ENCODE measurements around the gene NOXO1. TPM values are rescaled to one million over a fixed set of nuclear protein-coding genes. Genes with fewer than 3 reads are reported as not detected.

The NOXO1 gene
- total and polyA plus RNA-seq, 2 experiments from 2014 or later: 2.0 to 2.6 TPM

- peak overlapping the region; percentile 89 for H3K4me2 ChIP-seq
- peaks cover 34% of the 10 kb centered on the region for H3F3A ChIP-seq (replicated peaks; ENCODE audit: low read depth)
- TF ChIP-seq EZH2phosphoT487 (IDR thresholded peaks at IDR 0.05; ENCODE audit: unreplicated experiment) (no peak), CTCF (conservative IDR thresholded peaks at IDR 0.05; ENCODE audit: low read depth in 2 of 2) (no peak), ZNF114 (CRISPR knock-in tag; IDR thresholded peaks at IDR 0.05) (no peak), NANOG (IDR thresholded peaks at IDR 0.05; ENCODE audit: borderline replicate concordance) (no peak), STAT1 (IDR thresholded peaks at IDR 0.05; ENCODE audit: unreplicated experiment) (no peak)
- Mint-ChIP-seq H3K4me3 (peak overlapping the region; percentile 68), H3K27me3 (ENCODE audit: insufficient read depth, low read depth, poor library complexity) (peaks cover 47% of the 10 kb centered on the region), H3K9me3 (no peaks in the 10 kb centered on the region), H3K27ac (no peak overlapping the region), H3K36me3 (ENCODE audit: low read depth) (peaks cover 14% of the 10 kb centered on the region), H3K4me1 (peaks cover 23% of the 10 kb centered on the region)
- peaks cover 21% of the 10 kb centered on the region for H3K4me1 ChIP-seq (ENCODE audit: insufficient read depth)
- H4K20me1 ChIP-seq (replicated peaks; ENCODE audit: insufficient read depth): no peaks in the 10 kb centered on the region; the same call in none of the 2 replicates
- no peaks in the 10 kb centered on the region for H3K9me2 ChIP-seq (ENCODE audit: insufficient read depth)
- ATAC-seq (no peak), DNase-seq (ENCODE audit: low spot score) (no peak)
- peaks cover 4% of the 10 kb centered on the region; the same call in 1 of the 2 replicates for H3K79me2 ChIP-seq (replicated peaks; ENCODE audit: insufficient read depth)
- H3K27ac ChIP-seq (ENCODE audit: low read depth): no peak overlapping the region
- no peaks in the 10 kb centered on the region for H3K36me3 ChIP-seq (ENCODE audit: insufficient read depth)
- H2AFZ ChIP-seq: 0 out of 2 replicates have a peak overlapping the region, but pooled peaks have one; percentile 38
- H3K4me3 ChIP-seq: peak overlapping the region; percentile 68
- peaks cover 36% of the 10 kb centered on the region for H3K27me3 ChIP-seq (ENCODE audit: insufficient read depth)
These were observed 540 bp downstream of the NOXO1 start for GRCh38 chr16:1980770-1981087.

- Mint-ChIP-seq H3K4me1 (peaks cover 23% of the 10 kb centered on the region), H3K9me3 (no peaks in the 10 kb centered on the region), H3K36me3 (ENCODE audit: low read depth) (peaks cover 13% of the 10 kb centered on the region), H3K4me3 (peak overlapping the region; percentile 68), H3K27ac (no peak overlapping the region), H3K27me3 (ENCODE audit: insufficient read depth, low read depth, poor library complexity) (peaks cover 47% of the 10 kb centered on the region)
- Histone ChIP-seq H2AFZ (0 out of 2 replicates have a peak overlapping the region, but pooled peaks have one; percentile 38), H3K27ac (ENCODE audit: low read depth) (no peak overlapping the region), H3K4me3 (peak overlapping the region; percentile 68), H3K36me3 (ENCODE audit: insufficient read depth) (no peaks in the 10 kb centered on the region), H4K20me1 (replicated peaks; ENCODE audit: insufficient read depth) (no peaks in the 10 kb centered on the region; the same call in none of the 2 replicates), H3F3A (replicated peaks; ENCODE audit: low read depth) (peaks cover 31% of the 10 kb centered on the region), H3K79me2 (replicated peaks; ENCODE audit: insufficient read depth) (peaks cover 1% of the 10 kb centered on the region; the same call in 1 of the 2 replicates), H3K27me3 (ENCODE audit: insufficient read depth) (peaks cover 36% of the 10 kb centered on the region), H3K4me1 (ENCODE audit: insufficient read depth) (peaks cover 19% of the 10 kb centered on the region), H3K4me2 (peak overlapping the region; percentile 89), H3K9me2 (ENCODE audit: insufficient read depth) (no peaks in the 10 kb centered on the region)
- peak; percentile 4 for ATAC-seq
- peak; percentile 66 for DNase-seq (ENCODE audit: low spot score)
- TF ChIP-seq EZH2 (IDR thresholded peaks at IDR 0.05; ENCODE audit: low read depth, unreplicated experiment) (peak; percentile 19), ETS1 (IDR thresholded peaks at IDR 0.05) (no peak)
These were observed 1.1 kb downstream of the NOXO1 start for GRCh38 chr16:1980030-1980769.

All from GM23338 (cell line).